ENCODE results near the gene TSPAN18. TPM values are rescaled to one million over a fixed set of nuclear protein-coding genes. Genes with fewer than 3 reads are reported as not detected.
A peak's percentile ranks its signal among the peaks of the same experiment; 100 is the strongest.

The TSPAN18 gene
- total RNA-seq, 1 experiment from 2014 or later = not detected

DNA sequence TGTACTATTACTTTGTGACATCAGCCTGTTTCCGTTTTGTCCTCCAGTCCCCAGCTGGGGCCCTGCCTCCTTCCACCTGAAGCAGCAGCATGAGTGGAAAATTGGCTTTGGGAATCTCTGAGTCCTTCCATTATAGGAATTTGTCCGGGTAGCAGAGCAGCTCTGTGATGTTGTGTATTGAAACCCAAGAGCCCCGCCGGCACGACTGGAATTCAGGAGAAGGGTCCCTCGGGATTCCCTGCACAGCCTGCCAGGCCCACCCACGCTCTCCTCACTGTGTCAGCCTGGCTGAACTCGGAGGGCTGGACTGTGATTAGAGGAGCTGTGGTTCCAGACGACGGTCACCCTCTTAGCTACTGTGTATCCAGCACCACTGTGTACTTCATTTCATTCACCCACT is 18.8 kb upstream of the TSPAN18 start:
- Histone ChIP-seq H3K9ac (ENCODE audit: low read length) (no peak overlapping the region), H3K27ac (ENCODE audit: low read length) (no peak overlapping the region), H3K9me2 (replicated peaks; ENCODE audit: low read length) (no peaks in the 10 kb centered on the region), H3K36me3 (ENCODE audit: low read depth, low read length) (no peaks in the 10 kb centered on the region), H3F3A (ENCODE audit: low read length, unreplicated experiment) (no peaks in the 10 kb centered on the region), H3K4me2 (ENCODE audit: low read length) (no peak overlapping the region), H3K9me3 (ENCODE audit: low read length) (no peaks in the 10 kb centered on the region), H2AFZ (ENCODE audit: low read length) (no peak overlapping the region), H3K27me3 (ENCODE audit: low read length) (0 out of 2 replicates have a peak, but pooled peaks cover 7% of the 10 kb centered on the region), H3K4me1 (ENCODE audit: insufficient read depth, low read length) (peaks cover 7% of the 10 kb centered on the region; the same call in 1 of the 2 replicates), H3K4me3 (ENCODE audit: low read length) (no peak overlapping the region), H4K20me1 (ENCODE audit: low read length) (no peaks in the 10 kb centered on the region), H3K79me2 (ENCODE audit: low read length) (no peaks in the 10 kb centered on the region)
- intact Hi-C loops (cut with micrococcal nuclease) = no loop called here
- ATAC-seq (no peak), DNase-seq (no peak)
- TF ChIP-seq EZH2 (IDR thresholded peaks at IDR 0.05; ENCODE audit: low read length, unreplicated experiment) (no peak), EZH2phosphoT487 (IDR thresholded peaks at IDR 0.05; ENCODE audit: borderline replicate concordance, low read length) (no peak), CTCF (conservative IDR thresholded peaks at IDR 0.05; ENCODE audit: low read depth, low read length) (no peak)
- no TSS peak for BruUV-seq (replicated peaks)
- CTCF ChIA-PET = no interaction called here
- POLR2A ChIA-PET (ENCODE audit: unreplicated experiment) = interaction anchor here (0.6 kb wide), 1 partner anchor 221 kb away, joined by 3 read pairs; no protein-coding TSS in a partner anchor

GRCh38 chr11:44708523-44709280 is 18.1 kb upstream of the TSPAN18 start:
- DNase-seq (no peak), ATAC-seq (no peak)
- intact Hi-C loops (cut with micrococcal nuclease) = no loop called here
- CTCF ChIA-PET = no interaction called here
- H3K27me3 ChIP-seq (ENCODE audit: low read length) = 0 out of 2 replicates have a peak, but pooled peaks cover 7% of the 10 kb centered on the region
- H2AFZ ChIP-seq (ENCODE audit: low read length) = no peak overlapping the region
- H3K4me2 ChIP-seq (ENCODE audit: low read length) = no peak overlapping the region
- no peaks in the 10 kb centered on the region for H3K36me3 ChIP-seq (ENCODE audit: low read depth, low read length)
- BruUV-seq (replicated peaks) = no TSS peak
- no peaks in the 10 kb centered on the region for H3K9me2 ChIP-seq (replicated peaks; ENCODE audit: low read length)
- POLR2A ChIA-PET (ENCODE audit: unreplicated experiment) = interaction anchor here (0.6 kb wide), 1 partner anchor 220 kb away, joined by 3 read pairs; no protein-coding TSS in a partner anchor
- H4K20me1 ChIP-seq (ENCODE audit: low read length) = no peaks in the 10 kb centered on the region
- no peak overlapping the region for H3K9ac ChIP-seq (ENCODE audit: low read length)
- TF ChIP-seq CTCF (conservative IDR thresholded peaks at IDR 0.05; ENCODE audit: low read depth, low read length) (no peak), EZH2phosphoT487 (IDR thresholded peaks at IDR 0.05; ENCODE audit: borderline replicate concordance, low read length) (no peak), EZH2 (IDR thresholded peaks at IDR 0.05; ENCODE audit: low read length, unreplicated experiment) (no peak)
- H3F3A ChIP-seq (ENCODE audit: low read length, unreplicated experiment) = no peaks in the 10 kb centered on the region
- no peaks in the 10 kb centered on the region for H3K9me3 ChIP-seq (ENCODE audit: low read length)
- H3K27ac ChIP-seq (ENCODE audit: low read length) = no peak overlapping the region
- H3K4me3 ChIP-seq (ENCODE audit: low read length) = no peak overlapping the region
- H3K4me1 ChIP-seq (ENCODE audit: insufficient read depth, low read length) = peaks cover 7% of the 10 kb centered on the region; the same call in 1 of the 2 replicates
- no peaks in the 10 kb centered on the region for H3K79me2 ChIP-seq (ENCODE audit: low read length)

DNA sequence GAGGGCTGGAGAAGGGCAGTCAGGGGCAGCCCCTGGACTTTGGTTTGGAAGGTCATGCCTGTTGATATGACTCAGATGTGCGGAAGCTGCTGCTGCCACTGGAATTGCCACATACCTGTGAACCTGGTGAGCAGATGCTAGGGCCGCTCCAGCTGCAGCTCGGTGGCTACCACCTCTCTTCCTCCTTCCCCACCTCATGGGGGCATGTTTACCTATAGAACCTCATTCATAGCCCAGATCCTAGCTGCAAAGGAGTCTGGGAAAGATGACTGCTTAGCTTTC is 17.5 kb upstream of the TSPAN18 start:
- no peak overlapping the region for H3K9ac ChIP-seq (ENCODE audit: low read length)
- no peaks in the 10 kb centered on the region for H3F3A ChIP-seq (ENCODE audit: low read length, unreplicated experiment)
- H3K9me3 ChIP-seq (ENCODE audit: low read length) = no peaks in the 10 kb centered on the region
- no peaks in the 10 kb centered on the region for H3K79me2 ChIP-seq (ENCODE audit: low read length)
- CTCF ChIA-PET = no interaction called here
- POLR2A ChIA-PET (ENCODE audit: unreplicated experiment) = no interaction called here
- no peaks in the 10 kb centered on the region for H3K36me3 ChIP-seq (ENCODE audit: low read depth, low read length)
- H3K4me2 ChIP-seq (ENCODE audit: low read length) = no peak overlapping the region
- TF ChIP-seq CTCF (conservative IDR thresholded peaks at IDR 0.05; ENCODE audit: low read depth, low read length) = no peak
- no peak for TF ChIP-seq EZH2phosphoT487 (IDR thresholded peaks at IDR 0.05; ENCODE audit: borderline replicate concordance, low read length)
- no peak for TF ChIP-seq EZH2 (IDR thresholded peaks at IDR 0.05; ENCODE audit: low read length, unreplicated experiment)
- peaks cover 7% of the 10 kb centered on the region; the same call in 1 of the 2 replicates for H3K4me1 ChIP-seq (ENCODE audit: insufficient read depth, low read length)
- no peak overlapping the region for H3K27ac ChIP-seq (ENCODE audit: low read length)
- H4K20me1 ChIP-seq (ENCODE audit: low read length) = no peaks in the 10 kb centered on the region
- H3K27me3 ChIP-seq (ENCODE audit: low read length) = 0 out of 2 replicates have a peak, but pooled peaks cover 7% of the 10 kb centered on the region
- BruUV-seq (replicated peaks) = no TSS peak
- intact Hi-C loops (cut with micrococcal nuclease) = no loop called here
- H3K9me2 ChIP-seq (replicated peaks; ENCODE audit: low read length) = no peaks in the 10 kb centered on the region
- ATAC-seq (peak; percentile 54), DNase-seq (peak; percentile 41)
- no peak overlapping the region for H2AFZ ChIP-seq (ENCODE audit: low read length)
- H3K4me3 ChIP-seq (ENCODE audit: low read length) = no peak overlapping the region
